Neural crest cell (in vitro differentiated cells): ENCODE results near the gene VWA7. TPM values are rescaled to one million over a fixed set of nuclear protein-coding genes. Genes with fewer than 3 reads are reported as not detected.

Experiments used
- DNase-seq: peaks from one replicate; pipeline ENCODE4 v3.0.0; 2021; ENCODE audit warnings: low read depth, mixed read lengths, low spot score
- H3K27ac Mint-ChIP-seq: one replicate; pipeline ENCODE4 v1.8.0; 2021; ENCODE audit warnings: mild to moderate bottlenecking, mixed read lengths; ENCODE audit not compliant: unreplicated experiment
- H3K27me3 Mint-ChIP-seq: 2 replicates; pipeline ENCODE4 v1.8.0; 2021; ENCODE audit warnings: low read depth, mild to moderate bottlenecking, mixed read lengths
- H3K36me3 Mint-ChIP-seq: 2 replicates; pipeline ENCODE4 v1.8.0; 2021; ENCODE audit warnings: low read depth, mild to moderate bottlenecking, mixed read lengths
- H3K4me1 Mint-ChIP-seq: 2 replicates; pipeline ENCODE4 v1.8.0; 2021; ENCODE audit warnings: mixed read lengths
- H3K4me3 Mint-ChIP-seq: one replicate; pipeline ENCODE4 v1.8.0; 2021; ENCODE audit warnings: mild to moderate bottlenecking, mixed read lengths
- H3K9me3 Mint-ChIP-seq: 2 replicates; pipeline ENCODE4 v1.8.0; 2021; ENCODE audit warnings: mixed read lengths
- total RNA-seq: library from RNA; stranded (reverse); gene quantifications from 2 replicates; pipeline ENCODE4 v1.2.1, GENCODE V29; 2021
- TF ChIP-seq, protein P1 (sequence below): fragments of 200-600 bp; sonication (generic); conservative IDR thresholded peaks from 2 replicates; pipeline ENCODE4 v1.5.0; 2021; ENCODE audit warnings: antibody characterized with exemption, mild to moderate bottlenecking

Gene VWA7
- total RNA-seq, 1 donor from 2014 or later: 2.7 TPM

DNA sequence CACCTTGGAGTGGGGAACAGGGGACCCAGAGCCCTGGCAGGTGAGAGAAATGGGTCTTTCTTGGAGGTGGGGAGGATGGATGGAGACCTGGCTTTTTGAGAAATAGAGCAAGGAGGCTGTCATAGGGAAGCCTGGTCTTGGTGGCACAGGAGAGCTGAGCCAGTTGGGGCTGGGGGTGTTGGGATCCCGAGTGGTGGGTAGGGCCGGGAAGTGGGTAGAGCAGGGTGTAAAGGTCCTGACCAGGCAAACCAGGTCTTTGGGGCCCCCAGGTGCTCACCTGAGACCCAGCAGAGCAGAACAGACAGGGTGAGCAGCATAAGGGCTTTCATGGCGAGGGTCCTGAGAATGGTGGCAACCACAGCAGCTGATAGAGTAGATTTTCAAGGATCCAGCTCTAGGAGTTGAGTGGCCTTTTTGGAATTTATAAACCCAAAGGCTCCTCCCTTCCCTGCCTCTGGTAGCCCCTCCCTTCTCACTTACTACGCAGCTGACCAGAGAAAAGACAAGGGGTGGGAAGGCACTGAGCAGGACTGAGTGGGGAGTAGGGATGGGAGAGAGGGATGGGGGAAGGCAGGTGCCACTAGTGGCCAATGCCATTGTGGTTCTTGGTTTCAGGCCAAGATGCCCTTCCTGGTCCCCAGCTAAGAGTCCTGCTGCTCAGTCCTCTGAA is 55.6 kb downstream of the VWA7 start, which contains the start of gene LY6G6C:
TSS of gene LY6G6C (minus strand) at position 396 of the 670 bp plus-strand sequence. CDS start at position 329, 67 bp downstream.
- DNase-seq: no peak
- peaks cover 4% of the 10 kb centered on the region for H3K4me1 Mint-ChIP-seq
- peak within 1 kb of the TSS; percentile 59 for H3K4me3 Mint-ChIP-seq
- H3K9me3 Mint-ChIP-seq: no peaks in the 10 kb centered on the region
- TF ChIP-seq, protein P1, sequence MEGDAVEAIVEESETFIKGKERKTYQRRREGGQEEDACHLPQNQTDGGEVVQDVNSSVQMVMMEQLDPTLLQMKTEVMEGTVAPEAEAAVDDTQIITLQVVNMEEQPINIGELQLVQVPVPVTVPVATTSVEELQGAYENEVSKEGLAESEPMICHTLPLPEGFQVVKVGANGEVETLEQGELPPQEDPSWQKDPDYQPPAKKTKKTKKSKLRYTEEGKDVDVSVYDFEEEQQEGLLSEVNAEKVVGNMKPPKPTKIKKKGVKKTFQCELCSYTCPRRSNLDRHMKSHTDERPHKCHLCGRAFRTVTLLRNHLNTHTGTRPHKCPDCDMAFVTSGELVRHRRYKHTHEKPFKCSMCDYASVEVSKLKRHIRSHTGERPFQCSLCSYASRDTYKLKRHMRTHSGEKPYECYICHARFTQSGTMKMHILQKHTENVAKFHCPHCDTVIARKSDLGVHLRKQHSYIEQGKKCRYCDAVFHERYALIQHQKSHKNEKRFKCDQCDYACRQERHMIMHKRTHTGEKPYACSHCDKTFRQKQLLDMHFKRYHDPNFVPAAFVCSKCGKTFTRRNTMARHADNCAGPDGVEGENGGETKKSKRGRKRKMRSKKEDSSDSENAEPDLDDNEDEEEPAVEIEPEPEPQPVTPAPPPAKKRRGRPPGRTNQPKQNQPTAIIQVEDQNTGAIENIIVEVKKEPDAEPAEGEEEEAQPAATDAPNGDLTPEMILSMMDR: no peak
- peaks cover 18% of the 10 kb centered on the region for H3K36me3 Mint-ChIP-seq
- H3K27me3 Mint-ChIP-seq: peaks cover 3% of the 10 kb centered on the region
- H3K27ac Mint-ChIP-seq: no peak within 1 kb of the TSS

DNA sequence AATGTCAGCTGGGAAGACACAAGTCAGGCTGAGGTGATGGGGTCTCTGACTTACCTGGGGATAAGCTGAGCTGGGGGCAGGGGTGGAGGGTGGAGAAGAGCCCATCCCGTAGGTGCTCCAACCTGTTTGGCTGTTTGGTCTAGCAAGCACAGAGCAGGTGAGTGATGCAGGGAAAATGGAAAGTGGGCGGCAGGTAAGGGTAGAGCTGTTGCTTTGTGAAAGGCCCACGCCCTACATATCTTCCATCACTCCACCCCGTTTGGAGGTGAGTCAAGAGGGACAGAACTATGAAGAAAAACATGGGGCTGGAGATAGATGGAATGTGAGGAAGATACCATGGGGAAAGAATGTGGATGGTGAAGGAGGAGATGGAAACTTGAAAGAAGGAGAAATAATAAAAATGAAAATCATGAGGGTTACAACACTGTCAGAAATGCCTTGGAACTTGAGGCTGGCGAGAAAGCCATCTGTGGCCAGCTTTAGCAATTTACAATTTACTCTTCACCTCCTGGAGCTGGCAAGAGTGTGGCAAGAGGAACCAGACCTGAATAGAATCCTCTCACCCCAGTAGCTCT is 56.8 kb downstream of the VWA7 start:
- H3K27me3 Mint-ChIP-seq: peaks cover 3% of the 10 kb centered on the region
- H3K4me1 Mint-ChIP-seq: no peaks in the 10 kb centered on the region
- H3K36me3 Mint-ChIP-seq: peaks cover 7% of the 10 kb centered on the region
- TF ChIP-seq, protein P1: no peak
- H3K27ac Mint-ChIP-seq: no peak overlapping the region
- no peaks in the 10 kb centered on the region for H3K9me3 Mint-ChIP-seq
- no peak overlapping the region for H3K4me3 Mint-ChIP-seq
- DNase-seq: no peak

DNA sequence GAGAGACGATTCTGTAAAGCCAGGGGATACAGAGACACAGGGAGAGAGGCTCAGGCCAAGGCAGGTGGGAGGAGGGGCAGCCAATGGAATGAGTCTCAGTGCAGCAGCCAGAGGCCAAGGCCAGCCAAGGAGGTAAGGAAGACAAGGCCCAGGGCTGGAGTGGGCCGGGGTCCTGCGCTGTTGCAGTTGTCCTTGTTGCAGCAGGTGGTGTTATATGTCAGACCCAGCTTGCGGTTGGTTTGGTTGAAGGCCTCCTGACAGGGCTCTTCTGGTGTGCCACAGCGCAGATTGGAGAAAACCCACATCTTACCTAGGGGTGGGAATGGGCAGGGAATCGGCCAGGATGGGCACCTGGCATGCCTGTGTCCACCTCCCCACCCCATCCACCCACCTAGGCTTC is 58.1 kb downstream of the VWA7 start:
- DNase-seq: no peak
- H3K9me3 Mint-ChIP-seq: no peaks in the 10 kb centered on the region
- H3K27me3 Mint-ChIP-seq: peaks cover 3% of the 10 kb centered on the region
- no peak overlapping the region for H3K27ac Mint-ChIP-seq
- peaks cover 6% of the 10 kb centered on the region for H3K4me1 Mint-ChIP-seq
- TF ChIP-seq, protein P1: no peak
- no peak overlapping the region for H3K4me3 Mint-ChIP-seq
- H3K36me3 Mint-ChIP-seq: peaks cover 3% of the 10 kb centered on the region

DNA sequence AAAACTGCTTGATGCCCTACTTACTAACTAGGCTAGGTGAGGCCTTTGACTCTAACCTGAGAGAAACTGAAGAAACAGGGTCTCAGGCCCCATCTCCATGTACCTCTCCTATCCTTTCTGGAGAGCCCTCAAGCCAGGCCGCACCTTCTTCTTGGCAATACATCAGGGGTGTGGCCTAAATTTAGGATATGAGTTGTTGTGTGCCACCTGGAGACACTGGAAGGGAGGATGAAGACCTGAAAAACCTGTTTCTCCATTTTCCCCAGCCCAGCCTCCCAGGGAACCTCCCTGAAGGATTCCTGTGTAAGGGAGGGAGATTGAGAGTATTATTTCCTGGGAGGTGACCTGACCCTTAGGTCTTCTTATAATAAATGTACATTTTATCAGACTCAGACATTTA is 58.9 kb downstream of the VWA7 start:
- Mint-ChIP-seq H3K27ac (no peak overlapping the region), H3K27me3 (peaks cover 3% of the 10 kb centered on the region), H3K9me3 (no peaks in the 10 kb centered on the region), H3K4me3 (no peak overlapping the region), H3K4me1 (peaks cover 14% of the 10 kb centered on the region), H3K36me3 (peaks cover 3% of the 10 kb centered on the region)
- TF ChIP-seq, protein P1: no peak
- no peak for DNase-seq

DNA sequence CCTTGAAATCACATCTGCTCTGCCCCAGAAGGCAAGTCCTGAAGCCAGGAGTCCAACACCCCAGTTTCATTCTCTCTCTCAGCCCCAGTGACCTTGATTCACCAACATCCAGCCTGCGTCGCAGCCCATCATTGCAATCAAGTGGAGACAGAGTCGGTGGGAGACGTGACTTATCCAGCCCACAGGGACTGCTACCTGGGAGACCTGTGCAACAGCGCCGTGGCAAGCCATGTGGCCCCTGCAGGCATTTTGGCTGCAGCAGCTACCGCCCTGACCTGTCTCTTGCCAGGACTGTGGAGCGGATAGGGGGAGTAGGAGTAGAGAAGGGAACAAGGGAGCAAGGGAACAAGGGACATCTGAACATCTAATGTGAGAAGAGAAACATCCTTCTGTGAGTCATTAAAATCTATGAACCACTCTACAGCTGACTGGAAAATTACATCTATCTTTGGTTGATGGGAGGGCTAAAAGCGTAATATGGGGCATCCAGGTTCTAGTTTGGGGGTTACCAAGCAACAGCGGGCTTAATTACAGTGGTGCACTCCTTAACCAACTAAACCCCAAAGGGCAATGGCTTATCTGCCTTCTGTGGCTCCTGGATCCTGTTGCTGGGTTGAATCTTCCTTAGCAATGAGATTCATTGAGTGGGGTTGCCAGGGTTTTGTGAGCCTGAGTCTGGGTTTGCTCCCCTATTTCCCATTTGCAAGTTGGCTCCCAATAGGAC is 59.5 kb downstream of the VWA7 start:
- Mint-ChIP-seq H3K4me3 (no peak overlapping the region), H3K27ac (peak overlapping the region; percentile 90), H3K9me3 (no peaks in the 10 kb centered on the region), H3K27me3 (peaks cover 3% of the 10 kb centered on the region), H3K4me1 (peaks cover 20% of the 10 kb centered on the region), H3K36me3 (peaks cover 3% of the 10 kb centered on the region)
- DNase-seq: no peak
- TF ChIP-seq, protein P1: no peak

Other genes starting within 250 kb of the VWA7 start
- gene MCCD1, start 248.4 kb downstream of the VWA7 start, total RNA-seq: not detected in 2 replicates
- 836 and 881 TPM in 2 replicates for gene DDX39B, start 235.3 kb downstream of the VWA7 start, total RNA-seq
- gene ATP6V1G2, start 230.7 kb downstream of the VWA7 start, total RNA-seq: 3.3 and 5.1 TPM in 2 replicates
- gene NFKBIL1, start 229.7 kb downstream of the VWA7 start, total RNA-seq: 25.7 and 28.6 TPM in 2 replicates
- 0.26 and 0.36 TPM in 2 replicates for gene LTA, start 205.0 kb downstream of the VWA7 start, total RNA-seq
- not detected in 2 replicates for gene TNF, start 201.8 kb downstream of the VWA7 start, total RNA-seq
- not detected in 2 replicates for gene LTB, start 194.9 kb downstream of the VWA7 start, total RNA-seq
- not detected in 2 replicates for gene LST1, start 191.1 kb downstream of the VWA7 start, total RNA-seq
- gene NCR3, start 184.3 kb downstream of the VWA7 start, total RNA-seq: not detected in 2 replicates
- gene AIF1, start 162.1 kb downstream of the VWA7 start, total RNA-seq: not detected in 2 replicates
- gene PRRC2A, start 156.6 kb downstream of the VWA7 start, total RNA-seq: 347 and 356 TPM in 2 replicates
- 439 and 459 TPM in 2 replicates for gene BAG6, start 124.7 kb downstream of the VWA7 start, total RNA-seq
- gene APOM, start 121.4 kb downstream of the VWA7 start, total RNA-seq: 3.8 and 4.2 TPM in 2 replicates
- 23.5 TPM in 2 replicates for gene C6orf47, start 116.5 kb downstream of the VWA7 start, total RNA-seq
- gene GPANK1, start 112.3 kb downstream of the VWA7 start, total RNA-seq: 16.8 and 17.6 TPM in 2 replicates
- gene CSNK2B, start 111.2 kb downstream of the VWA7 start, total RNA-seq: 185 and 188 TPM in 2 replicates
- gene LY6G5B, start 107.4 kb downstream of the VWA7 start, total RNA-seq: 24.0 and 24.2 TPM in 2 replicates
- 9.1 and 11.0 TPM in 2 replicates for gene LY6G5C, start 96.3 kb downstream of the VWA7 start, total RNA-seq
- gene ABHD16A, start 74.0 kb downstream of the VWA7 start, total RNA-seq: 70.9 and 73.6 TPM in 2 replicates
- not detected in 2 replicates for gene LY6G6F, start 70.5 kb downstream of the VWA7 start, total RNA-seq
- gene LY6G6D, start 62.0 kb downstream of the VWA7 start, total RNA-seq: not detected in 2 replicates
- gene LY6G6C, start 55.6 kb downstream of the VWA7 start, total RNA-seq: 1.2 TPM in 2 replicates
- not detected in 2 replicates for gene MPIG6B, start 54.0 kb downstream of the VWA7 start, total RNA-seq
- gene DDAH2, start 48.0 kb downstream of the VWA7 start, total RNA-seq: 186 and 194 TPM in 2 replicates
- gene CLIC1, start 40.8 kb downstream of the VWA7 start, total RNA-seq: 305 and 313 TPM in 2 replicates
- 79.5 and 86.2 TPM in 2 replicates for gene MSH5, start 37.3 kb downstream of the VWA7 start, total RNA-seq
- gene SAPCD1, start 14.7 kb downstream of the VWA7 start, total RNA-seq: 21.3 and 25.1 TPM in 2 replicates
- 162 and 163 TPM in 2 replicates for gene VARS1, start 18.4 kb upstream of the VWA7 start, total RNA-seq
- gene LSM2, start 29.6 kb upstream of the VWA7 start, total RNA-seq: 122 and 135 TPM in 2 replicates
- gene HSPA1L, start 38.0 kb upstream of the VWA7 start, total RNA-seq: 1.5 and 1.8 TPM in 2 replicates
- 70.3 and 72.3 TPM in 2 replicates for gene HSPA1A, start 38.2 kb upstream of the VWA7 start, total RNA-seq
- gene HSPA1B, start 50.4 kb upstream of the VWA7 start, total RNA-seq: 78.5 and 82.5 TPM in 2 replicates
- 46.3 and 49.9 TPM in 2 replicates for gene NEU1, start 85.5 kb upstream of the VWA7 start, total RNA-seq
- 0.32 and 0.84 TPM in 2 replicates for gene SLC44A4, start 101.7 kb upstream of the VWA7 start, total RNA-seq
- 202 and 205 TPM in 2 replicates for gene EHMT2, start 120.4 kb upstream of the VWA7 start, total RNA-seq
- gene ZBTB12, start 124.8 kb upstream of the VWA7 start, total RNA-seq: 60.8 and 61.1 TPM in 2 replicates
- 0.35 and 1.2 TPM in 2 replicates for gene C2, start 150.4 kb upstream of the VWA7 start, total RNA-seq
- not detected in 2 replicates for gene CFB, start 168.8 kb upstream of the VWA7 start, total RNA-seq
- 86.1 and 88.4 TPM in 2 replicates for gene NELFE, start 181.6 kb upstream of the VWA7 start, total RNA-seq
- 77.9 and 88.7 TPM in 2 replicates for gene SKIC2, start 181.8 kb upstream of the VWA7 start, total RNA-seq
- gene DXO, start 194.8 kb upstream of the VWA7 start, total RNA-seq: 23.8 and 26.6 TPM in 2 replicates
- gene C4A, start 204.7 kb upstream of the VWA7 start, total RNA-seq: 5.6 and 10.1 TPM in 2 replicates
- 5.3 and 6.7 TPM in 2 replicates for gene C4B, start 237.5 kb upstream of the VWA7 start, total RNA-seq